CD4-positive, alpha-beta T cell treated with Interleukin-17A for 1 hour (primary cell): Measurements from ENCODE around the gene ABHD4.
"Not testable (repeated sequence)": the region's sequence is repeated elsewhere in the genome, so short reads cannot be mapped to it uniquely, and the experiment has no call there.

ENCODE experiments used
- DNase-seq: peaks from one replicate; pipeline ENCODE4 v3.0.0-alpha.2; 2020

ABHD4 gene

DNA sequence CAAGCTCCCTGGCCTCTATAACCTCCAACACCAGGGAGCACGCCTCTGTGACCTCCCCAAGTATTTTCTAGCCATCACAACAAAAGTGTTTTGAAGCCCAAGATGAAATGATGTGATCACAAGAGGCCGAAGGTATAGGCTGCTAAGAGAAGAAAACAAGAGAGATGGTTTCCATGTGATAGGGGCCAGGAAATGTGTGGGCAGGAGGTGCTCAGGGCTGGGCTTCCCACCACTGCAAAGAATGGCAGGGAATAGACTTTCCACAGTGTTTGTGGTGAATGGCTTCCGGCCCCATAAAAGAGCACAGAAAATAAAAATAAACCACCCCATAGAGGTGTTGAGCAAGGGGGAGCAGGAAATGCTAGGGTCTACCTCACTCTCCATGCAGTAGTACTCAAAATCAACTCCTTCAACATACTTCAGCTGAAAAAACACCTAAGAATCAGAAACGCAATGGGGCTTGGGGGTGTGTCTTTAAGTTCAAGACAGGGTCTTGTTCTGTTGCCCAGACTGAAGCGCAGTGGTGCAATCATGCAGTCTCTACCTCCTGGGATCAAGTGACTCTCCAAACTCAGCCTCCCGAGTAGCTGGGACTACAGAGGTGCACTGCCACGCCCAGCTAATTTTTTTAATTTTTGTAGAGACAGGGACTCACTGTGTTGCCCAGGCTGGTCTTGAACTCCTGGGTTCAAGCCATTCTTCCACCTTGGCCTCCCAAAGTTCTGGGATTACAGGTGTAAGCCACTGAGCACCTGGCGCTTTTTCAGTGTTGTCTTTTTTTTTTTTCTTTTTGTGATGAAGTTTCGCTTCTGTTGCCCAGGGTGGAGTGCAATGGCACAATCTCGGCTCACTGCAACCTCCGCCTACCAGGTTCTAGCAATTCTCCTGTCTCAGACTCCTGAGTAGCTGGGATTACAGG is 36.2 kb upstream of the ABHD4 start:
- peak; percentile 93 for DNase-seq

DNA sequence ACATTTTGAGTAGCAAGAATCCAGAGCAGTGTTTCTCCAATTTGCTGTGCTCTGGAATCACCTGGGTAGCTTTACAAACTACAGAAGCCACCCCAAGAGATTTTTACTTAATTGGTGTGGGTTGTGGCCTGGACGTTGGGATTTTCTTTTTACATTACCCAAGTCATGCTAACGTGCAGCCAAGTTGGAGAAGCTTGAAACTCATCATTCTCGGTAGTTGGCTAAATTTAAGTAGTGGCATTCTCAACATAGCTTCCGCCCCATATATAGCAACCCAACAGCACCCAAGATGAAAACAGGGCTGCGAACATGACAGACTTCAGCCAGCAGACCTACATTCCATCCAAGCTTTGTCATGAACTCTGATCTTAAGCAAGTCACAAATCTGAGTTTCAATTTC is 34.1 kb upstream of the ABHD4 start:
- peak; percentile 26 for DNase-seq

DNA sequence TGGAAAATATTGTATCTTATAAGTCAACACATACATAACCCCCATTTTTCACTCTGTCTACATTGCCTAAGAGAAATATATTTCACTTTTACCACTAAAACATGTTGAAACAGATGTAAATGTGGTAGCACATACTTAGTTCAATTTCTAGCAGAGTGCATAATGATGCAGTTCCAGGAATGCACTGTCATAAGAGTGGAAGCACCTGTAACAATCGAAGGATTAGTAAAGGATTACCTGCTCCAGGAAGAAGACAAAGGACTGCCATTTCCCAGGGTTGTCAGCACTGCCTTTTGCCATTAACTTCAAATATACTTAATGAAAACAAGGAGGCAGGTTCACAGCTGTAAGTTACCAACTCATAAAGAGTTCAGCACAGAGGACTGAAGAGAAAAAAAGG is 33.6 kb upstream of the ABHD4 start:
- DNase-seq, result no peak

DNA sequence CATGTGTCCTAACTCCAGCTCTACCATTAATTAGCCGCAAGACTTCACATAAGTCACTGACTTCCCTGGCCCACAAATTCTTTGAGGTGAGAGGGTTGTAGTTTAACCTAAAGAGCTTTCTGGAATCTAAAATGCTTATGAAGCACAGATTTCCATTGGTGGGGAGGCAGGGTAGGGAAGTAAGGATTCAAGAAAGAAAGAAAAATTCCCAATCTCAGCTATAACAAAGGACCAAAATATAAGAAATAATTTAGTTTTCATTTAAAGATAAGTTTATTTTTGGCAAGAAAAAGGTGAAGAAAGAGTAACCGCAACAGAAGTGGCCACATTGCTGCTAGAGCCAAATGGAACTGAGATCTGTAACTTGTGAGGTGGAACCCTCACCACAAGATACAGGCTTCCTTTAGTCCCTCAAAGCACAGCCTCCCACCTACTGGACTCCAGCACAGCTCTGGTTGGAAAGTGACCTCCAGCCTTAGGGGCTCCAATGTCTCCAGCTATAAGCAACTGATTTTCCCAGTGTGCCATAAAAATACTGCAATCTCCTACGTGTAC is 32.6 kb upstream of the ABHD4 start:
- peak; percentile 25 for DNase-seq

DNA sequence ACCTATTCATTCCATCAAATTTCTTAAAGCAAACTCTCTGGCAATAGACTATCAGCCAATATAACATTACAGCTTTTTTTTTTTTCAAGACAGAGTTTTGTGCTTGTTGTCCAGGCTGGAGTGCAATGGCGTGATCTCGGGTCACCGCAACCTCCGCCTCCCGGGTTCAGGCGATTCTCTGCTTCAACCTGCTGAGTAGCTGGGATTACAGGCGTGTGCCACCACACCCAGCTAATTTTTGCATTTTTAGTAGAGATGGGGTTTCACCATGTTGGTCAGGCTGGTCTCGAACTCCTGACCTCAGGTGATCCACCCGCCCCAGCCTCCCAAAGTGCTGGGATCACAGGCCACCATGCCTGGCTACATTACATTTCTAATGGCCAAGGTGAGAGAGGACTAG is 31.8 kb upstream of the ABHD4 start:
- not testable (repeated sequence) for DNase-seq

DNA sequence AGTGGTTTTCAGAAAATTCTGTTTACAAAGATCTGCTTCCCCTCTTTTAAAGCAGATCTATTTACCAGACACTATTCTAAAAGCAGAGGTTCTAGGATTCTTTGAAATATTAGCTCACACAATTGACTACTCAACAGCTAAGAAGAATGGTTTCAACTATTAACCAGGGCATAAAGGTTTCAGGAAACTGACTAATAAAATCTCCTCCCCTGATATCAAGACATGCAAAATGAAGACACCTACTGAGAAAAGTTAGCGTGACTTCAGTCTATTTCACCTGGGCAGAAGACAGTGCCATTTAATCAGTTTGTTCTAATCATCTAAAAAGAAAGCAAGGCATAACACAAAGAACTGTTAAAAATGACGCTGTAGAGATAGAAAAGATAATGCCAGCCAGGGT is 31.3 kb upstream of the ABHD4 start:
- DNase-seq, result peak; percentile 55

DNA sequence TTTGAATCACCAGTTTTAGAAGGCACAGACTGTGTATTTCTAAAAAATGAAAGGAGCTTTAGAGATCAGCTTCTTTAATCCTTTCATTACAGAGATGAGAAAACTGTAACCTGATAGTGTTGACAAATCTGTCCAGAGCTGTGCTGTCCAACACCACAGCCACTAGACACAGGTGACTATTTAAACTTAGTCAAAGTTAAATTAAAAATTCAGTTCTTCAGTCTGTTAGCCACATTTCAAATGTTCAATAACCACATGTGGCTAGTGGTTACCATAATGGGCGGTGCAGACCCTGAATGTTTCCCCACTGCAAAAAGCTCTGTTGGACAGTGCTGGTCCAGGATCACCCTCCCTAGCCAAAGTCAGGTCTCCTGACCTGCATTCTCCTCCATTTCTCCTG is 30.7 kb upstream of the ABHD4 start:
- no peak for DNase-seq

DNA sequence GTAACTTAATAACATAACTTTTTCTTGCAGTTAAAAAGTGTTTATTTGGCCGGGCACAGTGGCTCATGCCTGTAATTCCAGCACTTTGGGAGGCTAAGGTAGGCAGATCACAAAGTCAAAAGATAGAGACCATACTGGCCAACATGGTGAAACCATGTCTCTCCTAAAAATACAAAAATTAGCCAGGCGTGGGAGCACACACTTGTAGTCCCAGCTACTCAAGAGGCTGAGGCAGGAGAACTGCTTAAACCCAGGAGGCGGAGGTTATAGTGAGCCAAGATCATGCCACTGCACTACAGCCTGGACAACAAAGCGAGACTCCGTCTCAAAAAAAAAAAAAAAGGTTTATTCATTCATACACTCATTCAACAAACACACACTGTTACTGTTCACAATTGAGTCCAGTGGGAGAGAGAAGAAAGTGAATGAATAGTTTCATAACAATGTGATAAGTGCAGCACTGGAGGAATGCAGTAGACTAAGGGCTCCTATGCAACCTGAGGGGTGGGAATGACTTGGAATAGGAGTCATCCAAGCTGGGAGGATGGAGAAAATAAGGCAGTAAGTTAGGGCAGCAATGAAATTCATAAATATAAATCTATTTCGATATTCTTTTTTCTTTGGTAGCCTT is 28.9 kb upstream of the ABHD4 start:
- no peak for DNase-seq

DNA sequence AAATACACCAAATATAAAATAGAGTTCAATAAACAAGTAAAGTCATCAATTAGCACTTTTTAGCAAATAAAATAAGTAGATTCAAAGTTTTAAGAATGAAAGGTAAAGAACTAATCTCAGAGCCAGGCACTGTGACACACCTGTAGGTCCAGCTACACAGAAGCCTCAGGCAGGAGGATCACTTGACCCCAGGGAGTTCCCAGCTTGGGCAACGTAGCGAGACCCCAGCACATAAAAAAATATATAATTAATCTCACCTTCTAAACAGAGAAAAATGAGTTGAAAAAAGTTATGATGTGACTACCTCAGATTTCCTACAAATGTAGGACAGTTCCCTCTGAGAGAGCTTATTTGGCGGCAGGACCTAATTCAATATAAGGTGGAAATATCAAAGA is 28.4 kb upstream of the ABHD4 start:
- DNase-seq, result no peak

DNA sequence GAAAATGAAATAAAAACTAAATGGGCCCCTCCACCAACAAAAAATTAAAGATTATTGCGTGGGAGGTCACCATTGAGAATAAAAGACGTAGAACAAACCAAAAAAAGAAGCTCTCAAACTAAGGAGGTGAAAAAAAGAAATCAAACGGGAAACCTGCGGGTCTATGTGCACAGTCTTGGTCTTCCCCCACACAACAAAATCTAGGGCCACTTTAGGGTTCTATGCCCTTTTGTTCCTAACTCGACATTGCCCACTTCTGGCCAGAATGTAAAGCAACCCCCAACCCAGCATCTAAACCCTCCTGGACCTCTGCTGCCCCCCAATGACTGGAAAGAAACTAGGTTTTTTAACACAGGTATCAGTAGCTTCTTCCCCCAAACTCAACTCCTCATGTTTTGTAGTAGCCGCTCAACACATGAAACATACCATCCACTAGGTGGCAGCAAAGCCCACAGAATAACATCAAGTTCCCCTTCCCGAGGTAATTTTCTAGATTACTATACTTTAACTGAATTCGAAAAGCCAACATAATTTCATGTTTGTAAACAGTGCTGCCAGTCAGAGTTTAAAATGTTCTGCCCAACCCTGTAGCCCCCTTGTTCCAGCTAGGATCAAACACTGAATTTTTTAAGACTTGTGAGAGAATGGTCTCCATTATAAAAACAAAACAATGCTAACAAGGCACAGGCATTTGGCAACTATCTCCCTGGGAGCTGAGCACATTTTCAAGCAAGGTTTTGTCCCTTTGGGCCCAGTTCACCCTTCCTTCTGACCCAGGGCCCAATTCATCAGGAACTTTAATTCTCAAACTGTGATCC is 27.8 kb upstream of the ABHD4 start:
- peak; percentile 98 for DNase-seq

DNA sequence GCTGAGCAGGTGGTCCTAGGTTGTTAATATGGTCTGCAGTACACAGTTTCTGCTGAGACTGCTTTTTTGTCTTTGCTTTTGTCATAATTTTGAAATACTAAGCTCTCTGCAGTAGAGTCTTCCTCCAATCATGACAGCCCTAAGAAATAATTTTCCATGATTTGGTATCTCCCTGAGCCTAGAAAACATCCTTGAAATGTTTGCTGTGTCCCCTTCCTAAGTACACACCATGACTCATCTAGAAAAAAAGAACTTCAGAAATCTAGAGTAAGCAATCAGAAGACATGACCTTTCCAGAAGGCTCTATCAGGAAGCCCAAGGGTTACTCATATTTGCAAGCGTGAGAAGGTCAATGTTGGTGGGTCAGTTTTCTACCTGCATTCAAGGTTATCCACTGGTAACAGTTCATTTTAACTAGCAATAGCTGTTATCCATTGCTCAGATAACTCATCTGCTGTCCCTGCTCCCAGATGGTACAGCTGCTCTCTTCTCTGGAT is 25.5 kb upstream of the ABHD4 start:
- no peak for DNase-seq

DNA sequence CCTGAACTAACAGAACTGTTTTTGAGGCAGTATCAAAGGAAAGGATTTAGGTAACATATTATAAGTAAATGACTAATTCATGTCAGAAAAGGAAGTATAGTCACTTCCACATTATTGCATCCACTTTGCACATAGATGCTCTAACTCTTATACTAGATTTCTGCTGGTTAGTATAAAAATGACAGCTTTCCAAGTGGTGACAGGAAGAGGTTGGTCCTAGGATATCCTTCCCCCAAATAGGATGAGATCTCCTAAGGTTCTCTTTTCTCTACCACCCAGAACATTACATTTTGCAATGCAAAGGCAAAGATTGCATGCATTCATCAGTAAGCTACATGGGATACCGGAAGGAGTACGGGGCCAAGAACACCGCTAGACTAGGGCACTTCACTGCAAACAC is 24.3 kb upstream of the ABHD4 start:
- no peak for DNase-seq

DNA sequence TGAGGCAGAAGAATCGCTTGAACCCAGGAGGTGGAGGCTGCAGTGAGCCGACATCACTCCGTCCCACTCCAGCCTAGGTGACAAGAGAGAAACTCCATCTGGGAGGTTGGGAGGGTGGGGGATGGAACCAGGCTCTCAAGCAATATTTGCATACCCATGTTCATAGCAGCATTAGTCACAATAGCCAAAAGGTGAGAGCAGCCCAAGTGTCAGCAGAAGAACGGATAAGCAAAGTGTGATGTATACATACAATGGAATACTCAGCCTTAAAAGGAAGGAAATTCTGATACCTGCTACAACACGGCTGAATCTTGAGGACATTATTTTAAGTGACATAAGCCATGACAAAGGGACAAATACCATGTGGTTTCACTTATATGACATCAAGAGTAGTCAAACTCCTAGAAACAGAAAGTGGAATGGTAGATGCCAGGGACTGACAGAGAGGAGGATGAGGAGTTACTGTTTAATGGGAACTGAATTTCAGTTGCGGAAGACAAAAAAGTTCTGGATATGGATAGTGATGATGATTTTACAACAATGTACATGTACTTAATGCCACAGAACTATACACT is 20.7 kb upstream of the ABHD4 start:
- no peak for DNase-seq

DNA sequence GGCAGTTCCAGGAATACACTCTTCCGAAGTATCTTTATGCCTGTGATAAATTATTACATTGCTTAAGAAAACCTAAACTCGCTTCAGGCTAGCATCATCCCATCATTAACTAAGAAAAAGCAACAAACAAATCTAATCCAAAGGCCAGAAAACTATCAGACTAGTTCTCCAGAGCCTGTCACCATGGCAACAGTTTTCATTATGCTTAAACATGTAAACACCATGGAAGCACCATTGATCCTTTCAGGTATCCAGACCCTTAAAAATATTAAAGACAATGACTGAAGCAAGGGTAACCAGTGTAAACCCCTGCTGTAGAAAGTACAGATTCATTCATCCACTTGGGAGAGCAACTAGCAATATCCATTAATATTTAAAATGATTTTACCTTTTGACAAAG is 18.9 kb upstream of the ABHD4 start:
- no peak for DNase-seq

DNA sequence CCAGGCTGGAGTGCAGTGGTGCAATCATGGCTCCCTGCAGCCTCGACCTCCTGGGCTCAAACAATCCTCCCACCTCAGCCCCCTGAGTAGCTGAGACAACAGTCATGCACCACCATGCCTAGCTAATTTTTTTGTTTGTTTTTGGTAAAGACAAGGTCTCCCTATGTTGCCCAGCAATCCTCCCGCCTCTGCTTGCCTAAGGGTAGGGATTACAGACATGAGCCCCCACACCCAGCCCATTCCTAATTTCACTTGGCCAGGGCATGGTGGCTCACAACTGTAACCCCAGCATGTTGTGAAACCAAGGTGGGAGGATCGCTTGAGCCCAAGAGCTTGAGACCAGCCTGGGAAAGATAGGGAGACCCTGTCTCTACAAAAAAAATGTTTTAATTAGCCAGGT is 18.2 kb upstream of the ABHD4 start:
- no peak for DNase-seq

DNA sequence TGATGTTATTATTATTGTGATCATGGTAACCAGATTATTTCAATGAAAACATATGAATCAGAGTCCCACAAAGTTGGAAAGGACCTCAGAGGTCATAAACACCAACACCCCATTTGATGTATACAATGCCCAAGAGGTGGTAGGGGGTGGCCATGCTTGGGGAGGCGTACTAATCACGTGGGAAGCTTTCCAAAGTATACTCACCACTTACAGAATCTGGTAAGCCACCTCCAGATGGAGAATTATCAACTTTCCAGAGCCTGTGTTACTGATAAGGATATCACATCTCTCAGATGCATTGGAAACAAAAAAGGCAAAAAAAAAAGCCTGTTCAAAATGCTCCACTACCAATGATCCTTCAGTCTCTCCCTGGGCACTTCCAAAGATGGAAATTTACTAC is 17.5 kb upstream of the ABHD4 start:
- no peak for DNase-seq

DNA sequence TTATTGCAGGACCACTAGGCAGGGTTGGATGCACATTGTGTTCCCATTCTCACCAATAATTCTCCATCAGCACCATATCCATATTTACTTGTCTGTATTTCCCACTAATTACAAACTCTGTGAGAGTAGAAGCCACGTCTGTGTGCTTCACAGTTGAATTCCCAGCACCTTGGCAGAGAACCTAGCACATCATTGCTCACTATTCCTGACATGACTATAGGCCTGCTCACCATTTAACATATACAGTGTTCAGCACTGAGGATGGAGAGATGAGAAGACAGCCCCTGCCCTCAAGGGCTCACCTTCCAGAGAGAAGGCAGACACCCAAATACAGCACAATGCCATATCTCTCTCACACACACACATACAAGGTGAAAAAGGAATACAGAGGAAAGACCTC is 14.1 kb upstream of the ABHD4 start:
- no peak for DNase-seq

DNA sequence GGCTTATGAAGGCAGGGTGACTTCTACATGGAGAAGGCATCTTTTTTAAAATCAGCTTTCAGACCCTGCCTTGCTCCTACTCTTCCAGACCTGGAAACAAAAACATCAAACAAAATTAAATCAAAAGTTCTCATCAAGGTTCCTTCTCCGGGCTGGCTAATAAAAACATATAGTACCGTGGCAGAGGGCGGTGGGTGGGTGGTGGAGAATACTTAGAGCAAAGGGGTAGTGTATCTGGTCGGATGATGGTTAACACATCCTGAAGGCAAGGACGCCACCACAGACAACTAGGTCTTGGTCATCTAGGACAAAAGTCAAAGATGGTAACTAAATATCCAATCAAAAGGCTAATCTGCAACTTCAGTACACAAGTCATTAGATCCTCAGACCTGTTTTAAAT is 10.9 kb upstream of the ABHD4 start:
- DNase-seq, result no peak

DNA sequence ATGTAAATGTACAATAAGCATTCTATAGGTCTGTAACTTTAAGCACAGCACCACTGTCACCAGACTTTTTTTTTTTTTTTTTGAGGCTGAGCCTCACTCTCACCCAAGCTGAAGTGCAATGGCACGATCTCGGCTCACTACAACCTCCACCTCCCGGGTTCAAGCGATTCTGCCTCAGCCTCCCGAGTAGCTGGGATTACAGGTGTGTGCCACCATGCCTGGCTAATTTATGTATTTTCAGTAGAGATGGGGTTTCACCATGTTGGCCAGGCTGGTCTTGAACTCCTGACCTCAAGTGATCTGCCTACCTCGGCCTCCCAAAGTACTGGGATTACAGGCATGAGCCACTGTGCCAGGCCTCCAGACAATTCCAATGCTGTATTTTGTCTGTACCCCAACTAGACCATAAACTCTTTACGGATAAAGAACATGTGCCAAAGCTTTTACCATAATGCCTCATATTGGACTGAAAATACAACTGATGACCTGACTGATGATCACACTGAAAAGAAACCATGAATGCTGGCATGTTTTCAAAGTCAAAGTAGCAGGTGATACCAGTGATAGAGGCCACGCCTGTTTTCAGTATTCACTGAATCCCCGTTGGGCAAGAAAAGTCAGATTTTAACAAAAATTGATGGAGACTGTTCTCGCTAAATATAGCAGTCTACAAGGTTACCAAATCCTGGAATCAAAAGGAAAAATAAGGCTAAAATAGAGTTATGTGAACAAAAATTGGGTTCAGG is 10.2 kb upstream of the ABHD4 start:
- DNase-seq, result peak; percentile 59

DNA sequence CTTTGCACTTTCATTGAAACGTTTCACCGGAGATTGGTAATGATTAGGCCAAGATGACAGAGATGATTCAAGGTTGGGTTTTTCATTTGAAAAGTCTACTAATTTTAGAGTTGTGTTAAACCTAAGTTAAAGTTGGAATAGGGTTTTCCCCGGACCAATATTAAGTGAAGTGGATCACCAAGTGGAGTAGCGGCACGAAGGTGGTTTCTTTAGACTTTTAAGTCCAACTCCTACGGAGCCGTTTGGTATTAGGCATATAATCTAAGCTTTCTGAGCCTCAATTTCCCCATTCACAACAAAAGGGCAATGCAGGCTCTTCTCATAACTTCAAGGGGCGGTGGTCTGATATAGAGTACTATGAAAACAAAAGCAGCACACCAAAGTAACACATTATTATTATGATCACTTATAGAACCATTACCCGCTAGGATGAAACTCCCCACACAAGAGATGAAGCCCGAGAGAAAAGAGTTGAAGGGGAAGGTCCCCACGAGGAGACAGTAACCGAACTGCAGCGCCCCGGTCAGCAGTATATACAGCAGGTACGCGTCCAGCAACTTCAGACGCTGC is 9.5 kb upstream of the ABHD4 start:
- no peak for DNase-seq

DNA sequence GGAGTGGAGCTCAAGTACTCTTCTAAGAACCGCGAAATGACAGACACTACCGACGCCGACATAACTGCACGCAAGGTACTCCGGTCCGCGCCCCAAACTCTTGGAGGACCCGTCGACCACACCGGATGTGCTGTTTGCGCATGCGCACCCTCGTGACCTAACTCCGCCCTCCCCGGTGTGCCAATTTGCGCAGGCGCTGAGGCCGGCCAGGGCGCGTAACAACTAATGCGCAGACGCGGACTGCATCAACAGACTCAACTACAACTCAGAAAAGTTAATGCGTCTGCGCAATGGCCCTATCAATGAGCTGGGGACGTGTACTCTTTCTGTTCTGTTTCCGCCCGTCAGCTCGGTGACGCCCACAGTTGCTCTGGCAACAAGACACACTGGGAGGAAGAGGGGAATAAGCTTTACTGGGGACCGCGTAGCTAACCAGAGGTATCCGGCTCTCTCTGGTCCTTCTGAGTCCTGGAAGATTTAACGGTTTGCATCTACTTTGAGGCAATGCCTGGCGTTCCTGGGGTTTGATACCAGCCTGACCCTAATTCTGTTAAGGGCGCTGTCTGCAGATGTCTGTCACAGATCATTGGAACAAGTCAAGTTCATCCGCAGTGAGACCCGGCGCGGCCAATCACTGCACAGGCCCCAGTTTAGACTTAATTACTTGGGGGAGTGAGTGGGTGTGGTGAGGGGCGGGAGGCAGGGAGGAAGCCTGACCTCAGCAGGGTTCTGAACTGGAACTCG is 8.8 kb upstream of the ABHD4 start, which contains the start of gene DAD1:
Gene DAD1 (minus strand): TSS at position 129 of the 744 bp plus-strand sequence. CDS start 67 bp downstream, at position 62.
- peak; percentile 100 for DNase-seq
